ENCODE measurements around the gene CENPF. TPM values are rescaled to one million over a fixed set of nuclear protein-coding genes. Genes with fewer than 3 reads are reported as not detected.

Gene CENPF
- total and polyA plus RNA-seq, 2 of the 13 experiments (the other 11 are each of a cell fraction or from before 2014, with no cell fraction given), result 14.7 to 84.9 TPM

DNA sequence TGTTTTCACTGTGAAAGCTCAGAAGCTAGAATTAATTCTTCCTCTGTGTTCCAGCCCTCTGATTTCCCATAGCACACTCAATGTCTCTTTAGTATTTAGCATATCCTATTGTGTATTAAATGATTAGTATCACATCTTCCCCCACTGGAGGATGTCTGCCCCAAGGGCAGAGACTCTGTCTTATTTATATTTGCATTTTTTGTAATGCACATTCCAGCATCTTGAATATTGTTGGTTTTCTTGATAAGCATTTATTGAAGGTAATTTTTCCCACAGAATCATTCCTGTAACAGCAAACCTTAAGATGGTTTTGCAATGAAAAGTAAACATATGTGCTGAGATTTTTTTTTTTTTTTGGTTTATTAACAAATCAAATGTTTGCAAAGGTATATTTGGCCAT lies 34.1 kb downstream of the CENPF start:
- in situ Hi-C loops (cut with HindIII; ENCODE audit: extremely low pct_ligation_motif_present, low pct_unique_long_range_greater_than_20kb), result no loop called here
- intact Hi-C loops (cut with micrococcal nuclease; ENCODE audit: unreplicated experiment), result loop anchor here (2.0 kb wide), 1 partner anchor 422 kb away; no protein-coding TSS in a partner anchor
- no peak for ATAC-seq
- ChIA-PET POLR2A (no interaction called here), CTCF (ENCODE audit: low intra/inter-chr PET ratio, low total read pairs) (interaction anchor here (0.6 to 1.8 kb wide), 2 partner anchors 423 to 927 kb away, joined by 3 to 8 read pairs; no protein-coding TSS in a partner anchor)
- Histone ChIP-seq H3K9me3 (ENCODE audit: low read length) (no peaks in the 10 kb centered on the region), H3K4me1 (ENCODE audit: insufficient read depth, low read length) (no peaks in the 10 kb centered on the region), H3K9ac (ENCODE audit: insufficient read depth, low read depth, low read length) (no peak overlapping the region), H3K36me3 (replicated peaks in 1 of 2; ENCODE audit: control insufficient read depth in 1 of 2, insufficient read depth in 2 of 2, low read length in 2 of 2) (peaks cover 19 to 85% of the 10 kb centered on the region in 2 experiments), H4K20me1 (ENCODE audit: insufficient read depth, low read length) (no peaks in the 10 kb centered on the region), H3K4me2 (ENCODE audit: low read depth, low read length) (no peak overlapping the region), H3K4me3 (replicated peaks in 1 of 3; ENCODE audit: insufficient read depth in 1 of 3, low read depth in 2 of 3, low read length in 3 of 3) (no peak overlapping the region), H3K79me2 (ENCODE audit: insufficient read depth, low read length) (no peaks in the 10 kb centered on the region), H3K27ac (ENCODE audit: extremely low read length, insufficient read depth, low read length) (no peak overlapping the region), H3K27me3 (ENCODE audit: control insufficient read depth in 1 of 2, insufficient read depth in 2 of 2, low read length in 2 of 2) (no peaks in the 10 kb centered on the region), H2AFZ (ENCODE audit: low read length) (no peak overlapping the region)
- no peak for DNase-seq (ENCODE audit: low spot score)
- BruUV-seq (replicated peaks), result no TSS peak
- FAIRE-seq, result no peak
- no peak for TF ChIP-seq ATAD3A (CRISPR knock-in tag; IDR thresholded peaks at IDR 0.05)
- TF ChIP-seq ZNF672 (CRISPR knock-in tag; IDR thresholded peaks at IDR 0.05), result no peak
- TF ChIP-seq, protein P1, sequence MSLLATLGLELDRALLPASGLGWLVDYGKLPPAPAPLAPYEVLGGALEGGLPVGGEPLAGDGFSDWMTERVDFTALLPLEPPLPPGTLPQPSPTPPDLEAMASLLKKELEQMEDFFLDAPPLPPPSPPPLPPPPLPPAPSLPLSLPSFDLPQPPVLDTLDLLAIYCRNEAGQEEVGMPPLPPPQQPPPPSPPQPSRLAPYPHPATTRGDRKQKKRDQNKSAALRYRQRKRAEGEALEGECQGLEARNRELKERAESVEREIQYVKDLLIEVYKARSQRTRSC (CRISPR knock-in tag; IDR thresholded peaks at IDR 0.05; ENCODE audit: low read depth), result no peak
- no peak for TF ChIP-seq ZNF331 (CRISPR knock-in tag; IDR thresholded peaks at IDR 0.05)
- TF ChIP-seq ZNF124 (CRISPR knock-in tag; IDR thresholded peaks at IDR 0.05), result no peak

- DNase-seq (ENCODE audit: low spot score), result peak; percentile 15
- in situ Hi-C loops (cut with HindIII; ENCODE audit: extremely low pct_ligation_motif_present, low pct_unique_long_range_greater_than_20kb), result no loop called here
- CTCF ChIA-PET (ENCODE audit: low intra/inter-chr PET ratio, low total read pairs), result interaction anchor here (0.6 to 1.8 kb wide), 3 partner anchors 10 to 926 kb away, joined by 3 to 8 read pairs (median 4); no protein-coding TSS in a partner anchor
- TF ChIP-seq, protein P2, sequence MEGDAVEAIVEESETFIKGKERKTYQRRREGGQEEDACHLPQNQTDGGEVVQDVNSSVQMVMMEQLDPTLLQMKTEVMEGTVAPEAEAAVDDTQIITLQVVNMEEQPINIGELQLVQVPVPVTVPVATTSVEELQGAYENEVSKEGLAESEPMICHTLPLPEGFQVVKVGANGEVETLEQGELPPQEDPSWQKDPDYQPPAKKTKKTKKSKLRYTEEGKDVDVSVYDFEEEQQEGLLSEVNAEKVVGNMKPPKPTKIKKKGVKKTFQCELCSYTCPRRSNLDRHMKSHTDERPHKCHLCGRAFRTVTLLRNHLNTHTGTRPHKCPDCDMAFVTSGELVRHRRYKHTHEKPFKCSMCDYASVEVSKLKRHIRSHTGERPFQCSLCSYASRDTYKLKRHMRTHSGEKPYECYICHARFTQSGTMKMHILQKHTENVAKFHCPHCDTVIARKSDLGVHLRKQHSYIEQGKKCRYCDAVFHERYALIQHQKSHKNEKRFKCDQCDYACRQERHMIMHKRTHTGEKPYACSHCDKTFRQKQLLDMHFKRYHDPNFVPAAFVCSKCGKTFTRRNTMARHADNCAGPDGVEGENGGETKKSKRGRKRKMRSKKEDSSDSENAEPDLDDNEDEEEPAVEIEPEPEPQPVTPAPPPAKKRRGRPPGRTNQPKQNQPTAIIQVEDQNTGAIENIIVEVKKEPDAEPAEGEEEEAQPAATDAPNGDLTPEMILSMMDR (CRISPR knock-in tag; IDR thresholded peaks at IDR 0.05), result peak; percentile 43
- TF ChIP-seq SMC3 (IDR thresholded peaks at IDR 0.05; ENCODE audit: low read length) (peak; percentile 43; the same call in 1 of the 2 replicates), ZNF652 (CRISPR knock-in tag; IDR thresholded peaks at IDR 0.05; ENCODE audit: borderline replicate concordance, low read depth) (no peak), CEBPG (CRISPR knock-in tag; IDR thresholded peaks at IDR 0.05) (no peak), ATAD3A (CRISPR knock-in tag; IDR thresholded peaks at IDR 0.05) (no peak), STAG1 (CRISPR knock-in tag; IDR thresholded peaks at IDR 0.05) (peak; percentile 32), EEA1 (CRISPR knock-in tag; IDR thresholded peaks at IDR 0.05; ENCODE audit: borderline replicate concordance) (no peak)
- TF ChIP-seq, protein P3, sequence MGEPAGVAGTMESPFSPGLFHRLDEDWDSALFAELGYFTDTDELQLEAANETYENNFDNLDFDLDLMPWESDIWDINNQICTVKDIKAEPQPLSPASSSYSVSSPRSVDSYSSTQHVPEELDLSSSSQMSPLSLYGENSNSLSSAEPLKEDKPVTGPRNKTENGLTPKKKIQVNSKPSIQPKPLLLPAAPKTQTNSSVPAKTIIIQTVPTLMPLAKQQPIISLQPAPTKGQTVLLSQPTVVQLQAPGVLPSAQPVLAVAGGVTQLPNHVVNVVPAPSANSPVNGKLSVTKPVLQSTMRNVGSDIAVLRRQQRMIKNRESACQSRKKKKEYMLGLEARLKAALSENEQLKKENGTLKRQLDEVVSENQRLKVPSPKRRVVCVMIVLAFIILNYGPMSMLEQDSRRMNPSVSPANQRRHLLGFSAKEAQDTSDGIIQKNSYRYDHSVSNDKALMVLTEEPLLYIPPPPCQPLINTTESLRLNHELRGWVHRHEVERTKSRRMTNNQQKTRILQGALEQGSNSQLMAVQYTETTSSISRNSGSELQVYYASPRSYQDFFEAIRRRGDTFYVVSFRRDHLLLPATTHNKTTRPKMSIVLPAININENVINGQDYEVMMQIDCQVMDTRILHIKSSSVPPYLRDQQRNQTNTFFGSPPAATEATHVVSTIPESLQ (CRISPR knock-in tag; conservative IDR thresholded peaks at IDR 0.05), result no peak
- TF ChIP-seq, protein P4, sequence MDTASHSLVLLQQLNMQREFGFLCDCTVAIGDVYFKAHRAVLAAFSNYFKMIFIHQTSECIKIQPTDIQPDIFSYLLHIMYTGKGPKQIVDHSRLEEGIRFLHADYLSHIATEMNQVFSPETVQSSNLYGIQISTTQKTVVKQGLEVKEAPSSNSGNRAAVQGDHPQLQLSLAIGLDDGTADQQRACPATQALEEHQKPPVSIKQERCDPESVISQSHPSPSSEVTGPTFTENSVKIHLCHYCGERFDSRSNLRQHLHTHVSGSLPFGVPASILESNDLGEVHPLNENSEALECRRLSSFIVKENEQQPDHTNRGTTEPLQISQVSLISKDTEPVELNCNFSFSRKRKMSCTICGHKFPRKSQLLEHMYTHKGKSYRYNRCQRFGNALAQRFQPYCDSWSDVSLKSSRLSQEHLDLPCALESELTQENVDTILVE (CRISPR knock-in tag; IDR thresholded peaks at IDR 0.05), result no peak
Measured at GRCh38 chr1:214637722-214638458, 34.9 kb downstream of the CENPF start.

More at GRCh38 chr1:214637722-214638458, 34.9 kb downstream of the CENPF start:
- no peak overlapping the region for H2AFZ ChIP-seq (ENCODE audit: low read length)
- ATAC-seq (peak; percentile 54; the same call in 2 of the 3 replicates), FAIRE-seq (peak; percentile 68)
- no peaks in the 10 kb centered on the region for H4K20me1 ChIP-seq (ENCODE audit: insufficient read depth, low read length)
- no peaks in the 10 kb centered on the region for H3K79me2 ChIP-seq (ENCODE audit: insufficient read depth, low read length)
- 78% methylated on average over 6 of the region's 6 CpGs for WGBS (ENCODE audit: low lambda C conversion rate)
- no peaks in the 10 kb centered on the region for H3K27me3 ChIP-seq (ENCODE audit: control insufficient read depth in 1 of 2, insufficient read depth in 2 of 2, low read length in 2 of 2)
- H3K27ac ChIP-seq (ENCODE audit: extremely low read length, insufficient read depth, low read length), result no peak overlapping the region
- H3K4me2 ChIP-seq (ENCODE audit: low read depth, low read length), result no peak overlapping the region
- intact Hi-C loops (cut with micrococcal nuclease; ENCODE audit: unreplicated experiment), result loop anchor here (2.0 kb wide), 1 partner anchor 423 kb away; no protein-coding TSS in a partner anchor
- no peaks in the 10 kb centered on the region for H3K4me1 ChIP-seq (ENCODE audit: insufficient read depth, low read length)
- POLR2A ChIA-PET, result no interaction called here
- no peak overlapping the region for H3K9ac ChIP-seq (ENCODE audit: insufficient read depth, low read depth, low read length)
- BruUV-seq (replicated peaks), result no TSS peak
- peaks cover 25 to 85% of the 10 kb centered on the region in 2 experiments for H3K36me3 ChIP-seq (replicated peaks in 1 of 2; ENCODE audit: control insufficient read depth in 1 of 2, insufficient read depth in 2 of 2, low read length in 2 of 2)
- no peak overlapping the region for H3K4me3 ChIP-seq (replicated peaks in 1 of 3; ENCODE audit: insufficient read depth in 1 of 3, low read depth in 2 of 3, low read length in 3 of 3)
- no peaks in the 10 kb centered on the region for H3K9me3 ChIP-seq (ENCODE audit: low read length)
